NCI-H128 (cell line): ENCODE results near the gene POLA1.
A peak's percentile ranks its signal among the peaks of the same experiment; 100 is the strongest.

Experiments
- DNase-seq: peaks from one replicate; lab custom pipeline; 2025; ENCODE audit not compliant: unreplicated experiment; lab: John Stamatoyannopoulos, UW

POLA1 gene

GRCh38 chrX:25020905-25021449 lies 327.3 kb downstream of the POLA1 start:
- DNase-seq: peak; percentile 16

GRCh38 chrX:25022499-25023325 lies 329.0 kb downstream of the POLA1 start:
- DNase-seq: no peak

GRCh38 chrX:25023908-25024307 lies 330.2 kb downstream of the POLA1 start:
- no peak for DNase-seq

- DNase-seq: no peak
These were observed 331.9 kb downstream of the POLA1 start for GRCh38 chrX:25025615-25026014.

GRCh38 chrX:25026576-25026975 lies 332.9 kb downstream of the POLA1 start:
- no peak for DNase-seq

- DNase-seq: no peak
These were observed 335.0 kb downstream of the POLA1 start for GRCh38 chrX:25028726-25029125.

GRCh38 chrX:25029288-25029825 lies 335.6 kb downstream of the POLA1 start:
- DNase-seq: no peak

- no peak for DNase-seq
These were observed 341.2 kb downstream of the POLA1 start for GRCh38 chrX:25034889-25035288.

GRCh38 chrX:25039036-25039435 lies 345.3 kb downstream of the POLA1 start:
- no peak for DNase-seq

- no peak for DNase-seq
These were observed 349.5 kb downstream of the POLA1 start for GRCh38 chrX:25043192-25043591.
